NCI-H187 (cell line): ENCODE data around the gene GOLGA8N.
A peak's percentile ranks its signal among the peaks of the same experiment; 100 is the strongest.
"Not testable (repeated sequence)": the region's sequence is repeated elsewhere in the genome, so short reads cannot be mapped to it uniquely, and the experiment has no call there.

Experiments used
- DNase-seq, 2 experiments: peaks; one replicate each; lab custom pipeline; 2025; lab: John Stamatoyannopoulos, UW

GOLGA8N gene

GRCh38 chr15:32593151-32593550 is at the start of gene GOLGA8N:
Gene GOLGA8N, plus strand, starts transcription at chr15:32593456.
- not testable (repeated sequence) for DNase-seq

GRCh38 chr15:32543456-32543855 is 49.8 kb upstream of the GOLGA8N start:
- not testable (repeated sequence) for DNase-seq

- not testable (repeated sequence) for DNase-seq
Measured at GRCh38 chr15:32545129-32545528, 48.1 kb upstream of the GOLGA8N start.

- not testable (repeated sequence) for DNase-seq
Measured at GRCh38 chr15:32554587-32554986, 38.7 kb upstream of the GOLGA8N start.

GRCh38 chr15:32562198-32562597 is 31.1 kb upstream of the GOLGA8N start:
- DNase-seq: not testable (repeated sequence)

- not testable (repeated sequence) for DNase-seq
Measured at GRCh38 chr15:32568988-32569387, 24.3 kb upstream of the GOLGA8N start.

GRCh38 chr15:32578482-32578881 is 14.8 kb upstream of the GOLGA8N start:
- DNase-seq: not testable (repeated sequence)

GRCh38 chr15:32585844-32586243 is 7.4 kb upstream of the GOLGA8N start:
- not testable (repeated sequence) for DNase-seq

- DNase-seq: not testable (repeated sequence)
Measured at GRCh38 chr15:32609518-32609917, 16.3 kb downstream of the GOLGA8N start.

GRCh38 chr15:32610719-32611118 is 17.5 kb downstream of the GOLGA8N start:
- not testable (repeated sequence) for DNase-seq

- not testable (repeated sequence) for DNase-seq
Measured at GRCh38 chr15:32614712-32615050, 21.4 kb downstream of the GOLGA8N start.

- not testable (repeated sequence) for DNase-seq
Measured at GRCh38 chr15:32615051-32615870, 22.0 kb downstream of the GOLGA8N start, which contains the start of gene ARHGAP11A. Gene ARHGAP11A, plus strand, starts transcription at chr15:32615504. Its CDS starts 708 bp downstream, at chr15:32616212.

- not testable (repeated sequence) for DNase-seq
Measured at GRCh38 chr15:32615871-32616426, 22.7 kb downstream of the GOLGA8N start.

- no peak for DNase-seq
Measured at GRCh38 chr15:32636410-32636809, 43.2 kb downstream of the GOLGA8N start.

- DNase-seq: no peak
Measured at GRCh38 chr15:32636908-32637567, 43.8 kb downstream of the GOLGA8N start.

- DNase-seq: no peak
Measured at GRCh38 chr15:32637704-32638103, 44.4 kb downstream of the GOLGA8N start.

- peak; percentile 52 to 67 for DNase-seq
Measured at GRCh38 chr15:32641517-32642059, 48.3 kb downstream of the GOLGA8N start, which contains the start of gene SCG5. Gene SCG5, plus strand, starts transcription at chr15:32641710. Its CDS starts 1,883 bp downstream, at chr15:32643593.

GRCh38 chr15:32642667-32643435 is 49.6 kb downstream of the GOLGA8N start:
- no peak for DNase-seq

GRCh38 chr15:32643907-32644445 is 50.7 kb downstream of the GOLGA8N start:
- no peak for DNase-seq

GRCh38 chr15:32646291-32646690 is 53.0 kb downstream of the GOLGA8N start:
- DNase-seq: peak in 1 of 2 experiments; percentile 5

GRCh38 chr15:32649342-32649741 is 56.1 kb downstream of the GOLGA8N start:
- no peak for DNase-seq
